Measurements from ENCODE around the gene TMCC1. TPM values are rescaled to one million over a fixed set of nuclear protein-coding genes. Genes with fewer than 3 reads are reported as not detected.

The TMCC1 gene
- total RNA-seq, 1 donor from 2014 or later: 52.5 TPM

GRCh38 chr3:129603991-129604749 is 289.3 kb downstream of the TMCC1 start:
- no peak overlapping the region for H3K27ac Mint-ChIP-seq
- no peaks in the 10 kb centered on the region for H3K9me3 Mint-ChIP-seq (ENCODE audit: low read depth)
- H3K4me1 Mint-ChIP-seq (ENCODE audit: low read depth): peaks cover 4% of the 10 kb centered on the region

GRCh38 chr3:129603561-129603942 is 290.0 kb downstream of the TMCC1 start:
- Mint-ChIP-seq H3K36me3 (ENCODE audit: insufficient read depth) (peaks cover 1% of the 10 kb centered on the region), H3K4me3 (ENCODE audit: low read depth) (no peak overlapping the region), H3K27me3 (peaks cover 54% of the 10 kb centered on the region), H3K27ac (no peak overlapping the region), H3K4me1 (ENCODE audit: low read depth) (peaks cover 4% of the 10 kb centered on the region), H3K9me3 (ENCODE audit: low read depth) (no peaks in the 10 kb centered on the region)
- TF ChIP-seq CTCF (IDR thresholded peaks at IDR 0.05; ENCODE audit: unreplicated experiment): no peak
- no peak for DNase-seq (ENCODE audit: low spot score, unreplicated experiment)

More at GRCh38 chr3:129603991-129604749, 289.3 kb downstream of the TMCC1 start:
- Mint-ChIP-seq H3K36me3 (ENCODE audit: insufficient read depth) (peaks cover 1% of the 10 kb centered on the region), H3K27me3 (peaks cover 59% of the 10 kb centered on the region), H3K4me3 (ENCODE audit: low read depth) (peak overlapping the region; percentile 24)
- DNase-seq (ENCODE audit: low spot score, unreplicated experiment): no peak
- no peak for TF ChIP-seq CTCF (IDR thresholded peaks at IDR 0.05; ENCODE audit: unreplicated experiment)

- TF ChIP-seq CTCF (IDR thresholded peaks at IDR 0.05; ENCODE audit: unreplicated experiment): no peak
- Mint-ChIP-seq H3K9me3 (ENCODE audit: low read depth) (no peaks in the 10 kb centered on the region), H3K36me3 (ENCODE audit: insufficient read depth) (peaks cover 1% of the 10 kb centered on the region), H3K4me1 (ENCODE audit: low read depth) (peaks cover 7% of the 10 kb centered on the region), H3K27me3 (peaks cover 50% of the 10 kb centered on the region), H3K4me3 (ENCODE audit: low read depth) (no peak overlapping the region), H3K27ac (no peak overlapping the region)
- no peak for DNase-seq (ENCODE audit: low spot score, unreplicated experiment)
Measured at GRCh38 chr3:129602730-129603560, 290.6 kb downstream of the TMCC1 start.

- Mint-ChIP-seq H3K36me3 (ENCODE audit: insufficient read depth) (peaks cover 1% of the 10 kb centered on the region), H3K9me3 (ENCODE audit: low read depth) (no peaks in the 10 kb centered on the region), H3K4me1 (ENCODE audit: low read depth) (peaks cover 10% of the 10 kb centered on the region), H3K27me3 (peaks cover 44% of the 10 kb centered on the region), H3K4me3 (ENCODE audit: low read depth) (no peak overlapping the region), H3K27ac (no peak overlapping the region)
- no peak for DNase-seq (ENCODE audit: low spot score, unreplicated experiment)
- no peak for TF ChIP-seq CTCF (IDR thresholded peaks at IDR 0.05; ENCODE audit: unreplicated experiment)
Measured at GRCh38 chr3:129602309-129602708, 291.2 kb downstream of the TMCC1 start.

GRCh38 chr3:129601713-129602112 is 291.8 kb downstream of the TMCC1 start:
- Mint-ChIP-seq H3K36me3 (ENCODE audit: insufficient read depth) (peaks cover 1% of the 10 kb centered on the region), H3K27ac (no peak overlapping the region), H3K27me3 (peaks cover 39% of the 10 kb centered on the region), H3K4me3 (ENCODE audit: low read depth) (no peak overlapping the region), H3K9me3 (ENCODE audit: low read depth) (no peaks in the 10 kb centered on the region), H3K4me1 (ENCODE audit: low read depth) (peaks cover 12% of the 10 kb centered on the region)
- TF ChIP-seq CTCF (IDR thresholded peaks at IDR 0.05; ENCODE audit: unreplicated experiment): no peak
- no peak for DNase-seq (ENCODE audit: low spot score, unreplicated experiment)

All from progenitor cell of endocrine pancreas (in vitro differentiated cells).